Measurements from ENCODE around the gene FNDC3B. TPM values are rescaled to one million over a fixed set of nuclear protein-coding genes. Genes with fewer than 3 reads are reported as not detected.

Gene FNDC3B
- total RNA-seq, 1 donor from 2014 or later = 68.5 TPM

- Histone ChIP-seq H3K4me3 (no peak overlapping the region), H3K27ac (no peak overlapping the region), H3K36me3 (no peaks in the 10 kb centered on the region), H3K27me3 (no peaks in the 10 kb centered on the region), H3K4me1 (peaks cover 75% of the 10 kb centered on the region), H3K9me3 (no peaks in the 10 kb centered on the region)
- intact Hi-C loops (cut with DNase I) = no loop called here
- TF ChIP-seq POLR2AphosphoS5 (IDR thresholded peaks at IDR 0.05; ENCODE audit: insufficient read depth in 1 of 2, low read depth in 1 of 2) = no peak
- TF ChIP-seq POLR2A (IDR thresholded peaks at IDR 0.05) = no peak
- no peak for TF ChIP-seq CTCF (IDR thresholded peaks at IDR 0.05)
- DNase-seq (ENCODE audit: extremely low spot score in 2 of 2) = no peak
Observed at GRCh38 chr3:172059532-172059931, 20.2 kb downstream of the FNDC3B start.

GRCh38 chr3:172060234-172060633 is 20.9 kb downstream of the FNDC3B start:
- DNase-seq (ENCODE audit: extremely low spot score in 2 of 2) = no peak

GRCh38 chr3:172061724-172062184 is 22.4 kb downstream of the FNDC3B start:
- Histone ChIP-seq H3K27me3 (no peaks in the 10 kb centered on the region), H3K4me1 (peaks cover 74% of the 10 kb centered on the region), H3K36me3 (no peaks in the 10 kb centered on the region), H3K9me3 (no peaks in the 10 kb centered on the region), H3K27ac (no peak overlapping the region), H3K4me3 (no peak overlapping the region)
- intact Hi-C loops (cut with DNase I) = no loop called here
- no peak for TF ChIP-seq CTCF (IDR thresholded peaks at IDR 0.05)
- TF ChIP-seq POLR2AphosphoS5 (IDR thresholded peaks at IDR 0.05; ENCODE audit: insufficient read depth in 1 of 2, low read depth in 1 of 2) = no peak
- TF ChIP-seq POLR2A (IDR thresholded peaks at IDR 0.05) = no peak
- no peak for DNase-seq (ENCODE audit: extremely low spot score in 2 of 2)

More at GRCh38 chr3:172060234-172060633, 20.9 kb downstream of the FNDC3B start:
- H3K27me3 ChIP-seq = no peaks in the 10 kb centered on the region
- H3K4me3 ChIP-seq = no peak overlapping the region
- no peaks in the 10 kb centered on the region for H3K36me3 ChIP-seq
- intact Hi-C loops (cut with DNase I) = no loop called here
- H3K9me3 ChIP-seq = no peaks in the 10 kb centered on the region
- H3K4me1 ChIP-seq = peaks cover 74% of the 10 kb centered on the region
- H3K27ac ChIP-seq = no peak overlapping the region
- TF ChIP-seq CTCF (IDR thresholded peaks at IDR 0.05) (no peak), POLR2AphosphoS5 (IDR thresholded peaks at IDR 0.05; ENCODE audit: insufficient read depth in 1 of 2, low read depth in 1 of 2) (no peak), POLR2A (IDR thresholded peaks at IDR 0.05) (no peak)

- peaks cover 74% of the 10 kb centered on the region for H3K4me1 ChIP-seq
- TF ChIP-seq CTCF (IDR thresholded peaks at IDR 0.05) (no peak), POLR2AphosphoS5 (IDR thresholded peaks at IDR 0.05; ENCODE audit: insufficient read depth in 1 of 2, low read depth in 1 of 2) (no peak), POLR2A (IDR thresholded peaks at IDR 0.05) (no peak)
- H3K27me3 ChIP-seq = no peaks in the 10 kb centered on the region
- DNase-seq (ENCODE audit: extremely low spot score in 2 of 2) = no peak
- no peaks in the 10 kb centered on the region for H3K9me3 ChIP-seq
- H3K4me3 ChIP-seq = no peak overlapping the region
- intact Hi-C loops (cut with DNase I) = no loop called here
- no peak overlapping the region for H3K27ac ChIP-seq
- no peaks in the 10 kb centered on the region for H3K36me3 ChIP-seq
Observed at GRCh38 chr3:172062761-172063160, 23.4 kb downstream of the FNDC3B start.

GRCh38 chr3:172063456-172064432 is 24.4 kb downstream of the FNDC3B start:
- no peak overlapping the region for H3K4me3 ChIP-seq
- peaks cover 69% of the 10 kb centered on the region for H3K4me1 ChIP-seq
- H3K27ac ChIP-seq = no peak overlapping the region
- intact Hi-C loops (cut with DNase I) = no loop called here
- H3K36me3 ChIP-seq = no peaks in the 10 kb centered on the region
- no peaks in the 10 kb centered on the region for H3K27me3 ChIP-seq
- TF ChIP-seq POLR2A (IDR thresholded peaks at IDR 0.05) (no peak), CTCF (IDR thresholded peaks at IDR 0.05) (no peak), POLR2AphosphoS5 (IDR thresholded peaks at IDR 0.05; ENCODE audit: insufficient read depth in 1 of 2, low read depth in 1 of 2) (no peak)
- H3K9me3 ChIP-seq = no peaks in the 10 kb centered on the region
- DNase-seq (ENCODE audit: extremely low spot score in 2 of 2) = no peak

Data from vagina (tissue), 2 donors.